Stomach (tissue), 9 donors: Measurements from ENCODE around the gene BSN. TPM values are rescaled to one million over a fixed set of nuclear protein-coding genes. Genes with fewer than 3 reads are reported as not detected.
A peak's percentile ranks its signal among the peaks of the same experiment; 100 is the strongest.

ENCODE experiments used
- DNase-seq, 2 donors: peaks; one replicate each; pipeline versions ENCODE4 v3.0.0 to v3.0.0-alpha.2; 2013 to 2019
- H3K27ac ChIP-seq, 5 donors: fragments of 200-600 bp in 4 of 5; sonication (generic) in 4 of 5; one replicate each; pipeline ENCODE4 v1.5.1; 2013 to 2019; ENCODE audit warnings: mild to moderate bottlenecking in 1 of 5, moderate library complexity in 1 of 5
- H3K27me3 ChIP-seq, 3 donors: fragments of 200-600 bp; sonication (generic); one replicate each; pipeline ENCODE4 v1.5.1; 2017 to 2019; ENCODE audit warnings: mixed run types in 1 of 3
- H3K36me3 ChIP-seq, 4 donors: fragments of 200-600 bp; sonication (generic); 1 replicate in 3 of 4; 2 replicates in 1 of 4; pipeline ENCODE4 v1.5.1; 2016 to 2019
- H3K4me1 ChIP-seq, 4 donors: fragments of 200-600 bp; sonication (generic); one replicate each; pipeline ENCODE4 v1.5.1; 2016 to 2019
- H3K4me3 ChIP-seq, 4 donors: fragments of 200-600 bp; sonication (generic) in 3 of 4; one replicate each; pipeline ENCODE4 v1.5.1; 2016 to 2019; ENCODE audit warnings: mild to moderate bottlenecking in 1 of 4
- H3K9me3 ChIP-seq, 4 donors: fragments of 200-600 bp; sonication (generic); one replicate each; pipeline ENCODE4 v1.5.1; 2016 to 2019
- CTCF ChIP-seq, 7 experiments: fragments of 450-650 bp in 4 of 7; fragments of 200-600 bp in 3 of 7; sonication (generic) in 3 of 7; IDR thresholded peaks; one replicate each; pipeline ENCODE4 v1.5.1; 2016 to 2019; ENCODE audit warnings: antibody characterized with exemption in 7 of 7, control low read depth in 2 of 7, mild to moderate bottlenecking in 1 of 7
- EP300 ChIP-seq: sonication (generic); formaldehyde crosslinking; IDR thresholded peaks from one replicate; pipeline ENCODE4 v1.6.1; 2017; ENCODE audit warnings: antibody characterized with exemption
- POLR2A ChIP-seq, 4 donors: fragments of 450-650 bp; IDR thresholded peaks; one replicate each; pipeline ENCODE4 v1.6.1; 2016; ENCODE audit warnings: antibody characterized with exemption in 4 of 4, control low read depth in 2 of 4, mild to moderate bottlenecking in 1 of 4, moderate library complexity in 1 of 4
- POLR2AphosphoS5 ChIP-seq, 3 donors: sonication (generic); formaldehyde crosslinking; IDR thresholded peaks; one replicate each; pipeline ENCODE4 v1.6.1; 2016; ENCODE audit warnings: antibody characterized with exemption in 3 of 3
- WGBS, 5 donors: extraction: QIAGEN DNeasy Blood & Tissue Kit in 3 of 5; methylation state at CpG; one replicate each; pipeline versions ENCODE4 v1.1.5 to v1.1.7; 2013 to 2018; 5-methylcytosine and 5-hydroxymethylcytosine counted together
- intact Hi-C: fragments of 100-400 bp; cut with DNase I; formaldehyde crosslinking; loops from one replicate; pipeline ENCODE4 v1.15.1; 2023; ENCODE audit warnings: low total_unique reads
- polyA plus RNA-seq, 3 donors: library from polyadenylated mRNA; stranded (reverse); fragments of 200-250 nt; gene quantifications; one replicate each; pipeline ENCODE4 v1.2.3, GENCODE V29; 2013
- total RNA-seq, 5 donors: library from RNA; depleted of rRNA; stranded (reverse); fragments of >200 nt; gene quantifications; one replicate each; pipeline versions ENCODE4 v1.1.0 to v1.2.3, GENCODE V29; 2014 to 2016
- donor health status: healthy with polysubstance abuse.
- donor health status: Bipolar disorder and iron deficiency.
- donor health status: healthy.

BSN gene
- total and polyA plus RNA-seq, 8 donors: 0.03 to 4.5 (median 0.77) TPM; not detected in 2

- no peak for DNase-seq
- peaks cover 16 to 87% (median 72%) of the 10 kb centered on the region in 4 donors for H3K36me3 ChIP-seq
- intact Hi-C loops: no loop called here
- H3K27ac ChIP-seq: peak overlapping the region in 1 of 5 donors; percentile 24
- peaks cover 9 to 44% (median 28%) of the 10 kb centered on the region in 4 donors for H3K4me1 ChIP-seq
- H3K27me3 ChIP-seq: no peaks in the 10 kb centered on the region
- 66 to 91% (median 88%) methylated on average over 3 of the region's 3 CpGs for WGBS, 5 donors
- no peak for TF ChIP-seq CTCF (IDR thresholded peaks at IDR 0.05)
- no peak for TF ChIP-seq EP300
- no peak for TF ChIP-seq POLR2AphosphoS5 (IDR thresholded peaks at IDR 0.05)
- TF ChIP-seq POLR2A (IDR thresholded peaks at IDR 0.05): no peak
- no peaks in the 10 kb centered on the region for H3K9me3 ChIP-seq
- no peak overlapping the region for H3K4me3 ChIP-seq
These were observed 36.3 kb upstream of the BSN start for GRCh38 chr3:49518016-49518415.

GRCh38 chr3:49518441-49518840 is 35.8 kb upstream of the BSN start:
- TF ChIP-seq EP300 (no peak), POLR2A (IDR thresholded peaks at IDR 0.05) (no peak), CTCF (IDR thresholded peaks at IDR 0.05) (no peak), POLR2AphosphoS5 (IDR thresholded peaks at IDR 0.05) (no peak)
- Histone ChIP-seq H3K4me3 (no peak overlapping the region), H3K27ac (peak overlapping the region in 1 of 5 donors; percentile 24), H3K36me3 (peaks cover 14 to 87% (median 68%) of the 10 kb centered on the region in 4 donors), H3K27me3 (no peaks in the 10 kb centered on the region), H3K4me1 (peaks cover 9 to 44% (median 24%) of the 10 kb centered on the region in 4 donors), H3K9me3 (no peaks in the 10 kb centered on the region)
- intact Hi-C loops: no loop called here
- 79 to 95% (median 91%) methylated on average over 5 of the region's 5 CpGs for WGBS, 5 donors
- DNase-seq: no peak

GRCh38 chr3:49519296-49519695 is 35.0 kb upstream of the BSN start:
- no peak for TF ChIP-seq CTCF (IDR thresholded peaks at IDR 0.05)
- no peak for TF ChIP-seq EP300
- no peak for TF ChIP-seq POLR2AphosphoS5 (IDR thresholded peaks at IDR 0.05)
- TF ChIP-seq POLR2A (IDR thresholded peaks at IDR 0.05): no peak
- WGBS, 5 donors: 50 to 92% (median 71%) methylated on average over 5 to 6 of the region's 6 CpGs
- no peaks in the 10 kb centered on the region for H3K27me3 ChIP-seq
- no peak overlapping the region for H3K4me3 ChIP-seq
- intact Hi-C loops: no loop called here
- no peak for DNase-seq
- H3K4me1 ChIP-seq: peaks cover 9 to 42% (median 18%) of the 10 kb centered on the region in 4 donors
- peaks cover 12 to 87% (median 64%) of the 10 kb centered on the region in 4 donors for H3K36me3 ChIP-seq
- H3K9me3 ChIP-seq: no peaks in the 10 kb centered on the region
- H3K27ac ChIP-seq: peak overlapping the region in 2 of 5 donors; percentile 17 to 24

GRCh38 chr3:49519916-49520385 is 34.3 kb upstream of the BSN start:
- Histone ChIP-seq H3K27ac (peak overlapping the region in 2 of 5 donors; percentile 12 to 17), H3K4me1 (peaks cover 9 to 42% (median 18%) of the 10 kb centered on the region in 4 donors), H3K9me3 (no peaks in the 10 kb centered on the region), H3K27me3 (no peaks in the 10 kb centered on the region), H3K36me3 (peaks cover 7 to 87% (median 64%) of the 10 kb centered on the region in 4 donors), H3K4me3 (no peak overlapping the region)
- DNase-seq: no peak
- intact Hi-C loops: no loop called here
- WGBS, 5 donors: 60 to 80% (median 70%) methylated on average over 2 of the region's 2 CpGs
- TF ChIP-seq EP300: no peak
- no peak for TF ChIP-seq POLR2A (IDR thresholded peaks at IDR 0.05)
- no peak for TF ChIP-seq CTCF (IDR thresholded peaks at IDR 0.05)
- no peak for TF ChIP-seq POLR2AphosphoS5 (IDR thresholded peaks at IDR 0.05)
